NCI-H524 (cell line): ENCODE measurements around the gene HOXA7.
A peak's percentile ranks its signal among the peaks of the same experiment; 100 is the strongest.

ENCODE experiments used
- DNase-seq, 2 experiments: peaks; one replicate each; lab custom pipeline; 2025; lab: John Stamatoyannopoulos, UW

The HOXA7 gene

GRCh38 chr7:27133409-27134231 is 22.9 kb downstream of the HOXA7 start:
- DNase-seq, result peak in 1 of 2 experiments; percentile 17

DNA sequence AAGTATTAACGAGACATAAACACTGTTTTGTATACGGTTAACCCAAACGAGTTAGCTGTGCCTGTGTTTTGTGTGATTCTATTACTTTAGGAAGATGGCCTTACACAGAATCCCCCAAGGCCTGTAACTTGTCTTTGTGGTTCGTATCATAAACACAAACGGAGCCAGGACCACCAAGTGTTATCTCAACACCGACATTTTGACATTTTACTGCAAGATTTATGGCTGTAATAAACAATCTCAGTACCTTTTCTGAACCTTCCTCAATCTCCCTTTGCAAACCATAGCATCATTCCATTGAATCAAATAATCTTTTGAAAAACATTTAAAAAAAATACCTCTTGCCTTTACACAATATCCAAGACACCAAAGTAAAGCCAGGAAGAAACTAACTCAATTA is 23.5 kb downstream of the HOXA7 start:
- DNase-seq, result no peak

- no peak for DNase-seq
These were observed 24.3 kb downstream of the HOXA7 start for GRCh38 chr7:27132214-27132613.

DNA sequence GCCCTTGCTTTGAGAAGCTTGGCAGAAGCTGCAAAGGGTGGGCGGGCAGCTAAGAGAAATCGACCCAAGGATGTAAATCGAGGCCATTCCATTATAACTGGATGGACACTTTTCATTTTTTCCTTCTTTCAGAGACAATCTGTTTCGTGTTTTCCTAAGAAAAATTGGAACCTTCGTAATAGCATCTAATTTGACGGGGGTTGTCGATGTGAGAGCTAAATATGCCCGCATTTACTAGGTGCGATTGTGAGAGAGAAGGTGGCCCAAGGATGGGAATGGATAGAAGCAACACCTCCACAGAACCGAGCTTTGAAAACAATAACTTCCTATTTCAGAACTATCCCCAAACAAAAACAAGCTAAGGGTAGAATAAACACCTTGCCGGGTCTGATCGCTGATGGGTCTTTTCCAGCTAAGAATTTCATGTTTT is 25.1 kb downstream of the HOXA7 start:
- no peak for DNase-seq

DNA sequence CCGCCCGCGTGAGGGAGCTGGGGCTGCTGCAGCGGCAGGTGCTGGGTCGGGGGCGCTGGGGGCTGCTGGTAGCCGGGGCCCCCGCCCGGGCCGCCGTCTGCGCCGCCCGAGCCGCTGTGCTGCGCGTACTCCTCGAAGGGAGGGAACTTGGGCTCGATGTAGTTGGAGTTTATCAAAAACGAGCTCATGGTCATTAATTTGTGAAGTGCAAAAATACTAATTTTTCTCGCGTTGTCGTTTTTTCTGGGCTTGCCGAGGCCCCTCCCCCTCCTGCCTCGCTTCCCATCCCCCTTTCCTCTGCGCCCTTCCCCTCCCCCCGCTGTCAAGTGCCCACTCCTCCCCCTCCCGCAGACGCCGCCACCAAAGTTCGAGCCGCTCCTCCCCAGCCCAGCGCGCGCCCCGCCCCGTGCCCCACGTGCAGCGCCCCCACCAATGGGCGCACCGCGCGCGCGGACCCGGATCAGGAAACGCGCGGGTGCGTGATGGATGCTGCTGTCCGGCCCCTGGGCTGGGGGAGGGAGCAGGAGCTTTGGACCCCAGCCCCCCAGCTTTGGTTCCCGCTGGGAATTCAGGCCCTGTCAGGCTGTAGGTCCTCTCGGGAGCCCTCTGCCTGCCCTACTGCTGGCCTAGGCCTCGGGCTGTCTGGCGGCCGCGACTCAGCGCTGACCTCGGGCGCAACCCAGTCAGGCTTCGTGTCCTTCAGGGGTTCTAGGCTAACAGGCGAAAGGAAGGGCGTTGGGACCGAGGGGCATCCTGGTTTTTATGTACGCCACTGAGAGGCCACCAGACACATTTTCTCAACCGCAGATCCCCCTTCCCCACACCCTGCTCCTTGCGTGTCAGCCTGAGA is 25.7 kb downstream of the HOXA7 start, which contains the start of gene HOXA4:
Gene HOXA4, minus strand, starts transcription at position 218 of the 850 bp plus-strand sequence. Its CDS starts 24 bp downstream, at position 194.
- peak; percentile 54 to 84 for DNase-seq

DNA sequence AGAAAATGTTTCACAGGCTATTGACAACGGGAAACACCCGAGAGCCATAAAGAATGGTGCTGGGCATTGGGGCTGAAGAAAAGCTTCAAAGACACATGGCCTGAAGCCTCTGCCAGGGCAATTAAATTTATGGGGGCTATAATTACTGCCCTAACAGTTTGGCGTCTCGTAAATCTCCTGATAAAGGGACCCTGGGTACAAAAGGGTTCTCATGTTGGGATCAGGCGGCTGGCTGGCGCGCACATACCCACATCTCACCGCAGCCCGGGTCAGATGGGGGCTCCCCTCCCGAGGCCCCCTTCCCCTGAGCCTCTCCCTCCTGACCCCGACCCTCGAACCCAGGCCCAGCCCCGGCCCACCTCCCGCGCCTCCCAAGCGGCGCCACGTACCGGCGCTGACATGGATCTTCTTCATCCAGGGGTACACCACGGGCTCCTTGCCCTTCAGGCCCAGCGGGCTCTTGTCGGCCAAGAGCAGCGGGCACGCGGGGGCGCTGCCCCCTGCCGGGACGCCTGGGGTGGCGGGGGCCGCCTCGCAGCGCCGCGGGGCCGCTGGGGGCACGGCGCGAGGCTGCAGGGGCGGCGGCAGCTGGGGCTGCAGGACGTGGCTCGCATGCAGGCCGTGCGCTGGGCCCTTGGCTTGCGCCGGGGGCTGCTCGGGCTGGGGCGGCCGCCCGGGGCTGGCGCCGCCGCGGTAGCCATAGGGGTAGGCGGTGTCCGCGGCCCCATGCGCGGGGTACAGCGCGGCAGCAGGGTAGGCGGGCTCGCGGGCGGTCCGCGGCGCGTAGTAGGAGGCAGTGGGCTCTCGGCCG is 26.5 kb downstream of the HOXA7 start:
- peak in 1 of 2 experiments; percentile 67 for DNase-seq

DNA sequence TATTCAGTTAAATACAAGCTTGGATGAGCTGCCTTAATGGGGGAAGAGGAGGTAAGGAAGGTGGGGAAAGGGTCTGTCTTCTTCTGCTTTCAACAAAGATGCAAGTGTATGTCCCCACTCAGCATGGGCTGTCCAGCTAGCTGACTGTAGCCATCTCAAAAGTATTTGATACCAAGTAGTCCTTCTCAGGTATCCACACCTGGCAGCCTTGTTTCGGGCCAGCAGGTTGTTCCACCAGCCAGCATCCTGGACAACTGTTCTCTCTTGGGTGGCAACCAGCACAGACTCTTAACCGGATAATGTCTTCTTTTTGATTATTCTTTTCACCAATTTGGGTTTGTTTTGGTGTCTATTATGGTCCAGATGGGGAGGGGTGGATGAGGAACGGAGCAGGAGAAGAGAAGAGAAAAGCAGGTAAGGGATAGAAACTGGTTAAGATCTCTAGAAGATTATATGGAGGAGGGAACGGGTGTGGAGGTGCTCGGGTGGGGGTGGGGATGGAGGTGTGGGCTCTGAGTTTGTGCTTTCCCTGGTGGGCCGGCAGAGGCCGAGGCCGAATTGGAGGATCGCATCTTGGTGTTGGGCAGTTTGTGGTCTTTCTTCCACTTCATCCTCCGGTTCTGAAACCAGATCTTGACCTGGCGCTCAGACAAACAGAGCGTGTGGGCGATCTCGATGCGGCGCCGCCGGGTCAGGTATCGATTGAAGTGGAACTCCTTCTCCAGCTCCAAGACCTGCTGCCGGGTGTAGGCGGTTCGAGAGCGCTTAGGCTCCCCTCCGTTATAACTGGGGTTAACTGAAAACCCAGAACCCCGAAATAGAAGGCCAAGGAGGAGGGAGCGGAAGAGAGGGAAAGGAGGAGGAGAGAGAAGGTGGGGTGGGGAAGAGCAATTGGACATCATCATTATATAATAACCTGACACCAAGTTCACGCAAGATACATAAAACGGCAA is 27.4 kb downstream of the HOXA7 start:
- DNase-seq, result no peak

- no peak for DNase-seq
These were observed 28.4 kb downstream of the HOXA7 start for GRCh38 chr7:27128034-27128433.

DNA sequence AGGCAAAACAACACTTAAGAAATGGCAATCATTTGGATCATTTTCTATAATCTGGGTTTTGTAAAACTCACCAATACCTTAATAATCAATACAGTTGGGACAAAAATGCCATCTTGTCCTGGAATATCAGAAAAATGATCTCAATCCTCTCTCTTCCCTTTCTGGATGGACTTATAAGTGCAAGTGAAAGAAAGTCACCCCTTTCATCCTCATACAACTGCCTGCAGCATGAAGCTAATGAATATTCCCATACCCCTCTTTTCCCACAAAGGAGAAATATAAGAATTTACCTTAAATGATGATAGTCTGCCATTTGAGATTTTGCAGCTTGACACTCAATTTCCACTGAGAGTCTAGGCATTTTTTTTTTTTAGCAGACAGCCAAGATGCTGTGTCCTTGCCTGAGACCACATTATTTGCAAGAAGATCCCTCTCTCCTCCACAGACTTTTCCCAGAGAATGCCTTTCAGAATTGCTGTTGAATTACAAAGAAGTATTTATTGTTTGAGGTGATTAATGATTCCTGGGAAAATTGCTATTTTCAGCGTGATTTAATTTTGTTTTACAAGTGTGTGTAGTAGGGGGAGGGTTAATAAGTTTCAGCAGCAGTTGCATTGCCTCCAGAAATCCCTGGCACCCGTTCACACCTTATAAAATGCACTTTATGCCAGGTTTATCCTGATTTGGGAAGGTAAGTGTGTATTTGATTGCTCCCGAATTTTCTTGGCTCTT is 29.7 kb downstream of the HOXA7 start:
- no peak for DNase-seq

- DNase-seq, result no peak
These were observed 30.5 kb downstream of the HOXA7 start for GRCh38 chr7:27125986-27126394.

GRCh38 chr7:27124902-27125689 is 31.4 kb downstream of the HOXA7 start:
- DNase-seq, result no peak

DNA sequence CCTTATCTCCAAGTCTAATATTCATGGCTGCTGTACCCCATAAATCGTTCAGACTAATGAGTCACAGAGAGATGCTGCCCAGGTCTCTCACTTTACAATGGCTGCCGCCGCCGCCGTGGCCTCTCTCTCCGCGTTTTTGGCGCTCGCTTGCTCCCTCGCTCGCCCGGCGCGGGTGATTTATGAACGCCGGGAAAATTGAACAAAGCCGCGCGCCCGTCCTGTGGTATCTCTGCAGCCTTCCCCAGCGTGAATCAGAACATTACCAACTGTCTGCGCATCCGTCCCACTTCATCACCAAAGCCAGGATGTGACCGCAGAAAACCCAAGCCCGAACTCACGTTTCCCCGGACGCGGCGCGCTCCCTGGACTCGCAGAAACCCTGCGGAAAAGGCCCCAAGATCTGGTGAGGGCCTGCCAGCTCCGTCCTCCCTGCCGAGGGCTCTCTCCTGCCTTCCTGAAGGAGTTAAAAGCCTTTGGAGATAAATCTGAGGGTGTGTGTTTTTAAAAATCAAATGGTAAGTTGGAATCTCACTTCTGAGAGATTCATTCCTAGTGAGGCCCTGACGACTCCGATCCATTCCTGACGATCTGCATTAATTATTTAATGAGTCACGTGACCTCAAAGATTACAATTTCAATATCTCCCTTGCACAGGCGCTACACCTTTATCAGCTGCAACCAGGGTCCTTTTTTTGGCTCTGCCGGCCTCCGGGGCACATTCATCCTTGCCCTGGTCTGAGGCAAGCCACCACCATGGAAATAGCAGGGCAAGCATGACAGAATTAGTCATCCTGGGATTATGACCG is 32.2 kb downstream of the HOXA7 start:
- no peak for DNase-seq

DNA sequence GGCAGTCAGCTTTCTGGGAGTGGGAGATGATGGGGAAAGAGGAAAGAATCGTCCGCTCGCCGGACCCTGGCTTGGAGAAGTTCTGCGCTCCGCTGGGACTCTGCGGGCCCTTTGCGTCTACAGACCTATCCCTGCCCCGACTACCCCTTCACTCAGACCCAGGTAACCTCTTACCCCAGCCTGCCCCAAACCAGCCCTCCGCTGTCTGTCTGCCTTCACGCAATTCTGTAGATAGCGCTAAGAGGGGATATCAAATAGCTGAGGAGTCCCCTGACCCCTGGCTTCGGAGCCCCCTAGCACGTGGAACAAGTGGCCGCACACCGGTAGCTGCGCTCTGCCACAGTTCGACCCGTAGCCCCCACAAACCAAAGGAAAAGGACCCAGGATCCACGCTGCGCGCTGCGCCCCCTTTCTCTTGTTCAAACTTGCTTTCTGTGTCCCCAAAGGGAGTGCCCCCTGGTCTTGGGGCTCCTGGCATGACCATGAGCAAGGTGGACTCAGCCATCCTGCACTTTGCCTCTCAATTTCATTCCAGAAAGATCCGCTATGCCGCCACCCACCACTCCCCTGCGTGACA is 32.9 kb downstream of the HOXA7 start:
- DNase-seq, result no peak

GRCh38 chr7:27123007-27123476 is 33.4 kb downstream of the HOXA7 start:
- DNase-seq, result no peak

DNA sequence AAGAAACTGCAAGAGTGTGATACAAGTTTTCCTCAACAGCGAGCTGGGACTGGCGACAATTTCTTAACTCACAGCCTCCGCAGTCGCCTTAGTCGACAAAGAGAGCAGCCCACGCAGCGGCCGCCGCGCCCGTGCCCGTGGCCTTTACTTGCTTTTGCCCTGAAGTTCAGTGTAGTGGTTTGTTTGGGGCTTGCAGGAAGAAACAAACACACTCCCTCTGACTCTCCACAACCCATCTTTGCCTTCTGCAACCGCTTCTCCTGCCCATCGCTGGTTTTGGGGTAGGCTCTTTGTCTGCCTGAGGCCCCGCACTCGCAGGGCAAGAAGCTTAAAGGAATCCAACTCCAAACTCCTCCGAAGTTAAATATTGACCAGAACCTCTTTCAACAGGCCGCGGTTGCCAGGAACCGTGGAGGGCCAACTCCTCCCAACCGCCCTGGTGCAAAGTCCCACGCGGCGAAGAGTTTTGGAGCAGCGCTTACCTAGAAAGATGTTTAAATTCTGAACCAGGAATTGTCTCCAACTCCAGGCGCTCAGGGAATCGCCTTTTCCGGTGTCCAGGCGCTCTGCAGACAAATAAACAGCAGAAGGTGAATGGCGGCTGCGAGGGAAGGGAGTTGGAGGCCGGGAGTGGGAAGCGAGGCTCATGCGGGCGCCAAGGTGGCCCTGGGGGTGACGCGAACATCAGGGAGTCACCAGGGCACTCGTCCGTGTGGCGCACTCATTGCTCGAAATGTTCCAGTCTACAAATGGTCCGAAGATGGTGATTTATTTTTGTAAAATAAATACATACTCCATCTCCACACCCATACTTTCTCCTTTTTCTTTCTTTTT is 34.2 kb downstream of the HOXA7 start:
- DNase-seq, result no peak

DNA sequence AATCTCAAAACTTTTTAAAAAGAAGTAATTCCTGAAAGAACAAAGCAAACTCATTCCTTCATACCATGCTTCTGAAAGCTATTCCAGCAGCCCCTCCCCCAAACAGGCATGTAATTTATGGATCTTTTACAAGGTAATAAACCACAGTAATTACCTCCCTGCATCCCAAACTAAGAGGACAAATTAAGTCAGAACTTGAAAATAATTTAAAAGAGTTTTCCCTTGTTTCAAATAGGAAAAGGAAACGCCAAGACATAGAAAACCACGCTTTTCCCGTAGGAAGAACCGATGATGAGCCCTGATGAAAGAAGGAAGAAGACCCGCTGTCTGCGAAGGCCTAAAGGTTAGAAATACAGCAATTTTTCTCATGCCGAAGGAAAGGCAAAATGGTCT is 34.8 kb downstream of the HOXA7 start:
- no peak for DNase-seq

DNA sequence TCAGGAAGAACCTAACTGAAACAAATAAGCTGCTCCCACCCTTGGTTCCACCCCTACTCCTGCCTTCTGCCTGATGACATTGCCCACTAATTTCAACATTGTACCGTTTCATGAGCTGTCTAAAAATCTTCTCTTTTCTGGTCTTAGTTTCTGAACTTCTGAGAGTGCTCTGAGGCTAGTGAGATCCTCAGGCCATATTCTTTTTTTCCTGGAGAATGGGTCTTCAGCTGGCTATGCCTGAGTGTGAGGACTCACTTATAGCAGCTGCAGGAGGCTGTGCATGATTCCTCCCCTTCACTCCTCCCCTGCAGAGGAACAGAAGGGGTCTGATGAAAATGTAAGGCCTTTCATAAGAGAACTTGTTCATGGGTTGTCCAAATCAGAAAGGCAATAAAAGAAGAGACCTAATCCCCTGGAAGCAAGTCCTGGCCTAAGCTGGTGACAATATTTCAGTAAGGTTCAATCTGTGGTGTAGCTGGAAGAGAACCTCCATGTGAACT is 37.0 kb downstream of the HOXA7 start:
- DNase-seq, result no peak
